WERI-Rb-1 (cell line): Measurements from ENCODE around the gene RASSF8.

Experiments used
- DNase-seq: peaks from one replicate; pipeline ENCODE4 v3.0.0-alpha.2; 2020
- H3K27ac ChIP-seq: fragments of 250-450 bp; sonication (Bioruptor Pico); 2 replicates; pipeline ENCODE4 v1.5.1; 2020; ENCODE audit warnings: mild to moderate bottlenecking, moderate library complexity
- H3K27me3 ChIP-seq: fragments of 250-450 bp; sonication (Bioruptor Pico); 2 replicates; pipeline ENCODE4 v1.5.1; 2021; ENCODE audit warnings: mild to moderate bottlenecking, low read depth, moderate library complexity; ENCODE audit not compliant: insufficient read depth, severe bottlenecking
- H3K36me3 ChIP-seq: fragments of 250-450 bp; sonication (Bioruptor Pico); 2 replicates; pipeline ENCODE4 v1.5.1; 2020; ENCODE audit warnings: mild to moderate bottlenecking, moderate library complexity
- H3K4me3 ChIP-seq: 2 replicates; pipeline ENCODE4 v1.5.1; 2011; ENCODE audit warnings: low read depth, mild to moderate bottlenecking, control low read depth, low read length
- H3K9me3 ChIP-seq: fragments of 250-450 bp; sonication (Bioruptor Pico); 2 replicates; pipeline ENCODE4 v1.5.1; 2021; ENCODE audit warnings: mild to moderate bottlenecking, moderate library complexity; ENCODE audit not compliant: severe bottlenecking
- TF ChIP-seq, protein P1 (sequence below): IDR thresholded peaks from 2 replicates; pipeline ENCODE4 v1.5.1; 2011; ENCODE audit warnings: low read depth, mild to moderate bottlenecking, control low read depth, inconsistent platforms, low read length

The RASSF8 gene

DNA sequence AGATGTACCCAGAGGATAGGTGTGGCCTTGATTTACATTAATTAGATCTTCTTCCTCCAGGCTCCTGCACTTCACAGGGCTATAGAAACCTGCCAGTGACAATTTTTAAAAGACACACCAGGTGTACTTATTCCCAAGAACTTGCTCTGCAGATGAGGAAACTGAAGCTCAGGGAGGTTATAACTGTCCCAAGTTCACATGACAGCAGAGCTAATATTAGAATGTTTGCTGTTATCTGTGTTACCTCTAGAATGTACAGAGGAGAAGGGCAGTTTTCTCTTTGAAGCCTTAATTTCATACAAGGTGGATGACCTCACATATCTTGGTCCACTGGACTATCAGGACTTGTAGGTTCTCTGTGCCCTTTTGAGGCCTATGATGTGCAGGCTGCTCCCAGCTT lies 27.7 kb downstream of the RASSF8 start:
- Histone ChIP-seq H3K36me3 (no peaks in the 10 kb centered on the region; the same call in 1 of the 2 replicates), H3K27me3 (no peaks in the 10 kb centered on the region), H3K4me3 (no peak overlapping the region), H3K27ac (peak overlapping the region; percentile 64), H3K9me3 (no peaks in the 10 kb centered on the region)
- TF ChIP-seq, protein P1, sequence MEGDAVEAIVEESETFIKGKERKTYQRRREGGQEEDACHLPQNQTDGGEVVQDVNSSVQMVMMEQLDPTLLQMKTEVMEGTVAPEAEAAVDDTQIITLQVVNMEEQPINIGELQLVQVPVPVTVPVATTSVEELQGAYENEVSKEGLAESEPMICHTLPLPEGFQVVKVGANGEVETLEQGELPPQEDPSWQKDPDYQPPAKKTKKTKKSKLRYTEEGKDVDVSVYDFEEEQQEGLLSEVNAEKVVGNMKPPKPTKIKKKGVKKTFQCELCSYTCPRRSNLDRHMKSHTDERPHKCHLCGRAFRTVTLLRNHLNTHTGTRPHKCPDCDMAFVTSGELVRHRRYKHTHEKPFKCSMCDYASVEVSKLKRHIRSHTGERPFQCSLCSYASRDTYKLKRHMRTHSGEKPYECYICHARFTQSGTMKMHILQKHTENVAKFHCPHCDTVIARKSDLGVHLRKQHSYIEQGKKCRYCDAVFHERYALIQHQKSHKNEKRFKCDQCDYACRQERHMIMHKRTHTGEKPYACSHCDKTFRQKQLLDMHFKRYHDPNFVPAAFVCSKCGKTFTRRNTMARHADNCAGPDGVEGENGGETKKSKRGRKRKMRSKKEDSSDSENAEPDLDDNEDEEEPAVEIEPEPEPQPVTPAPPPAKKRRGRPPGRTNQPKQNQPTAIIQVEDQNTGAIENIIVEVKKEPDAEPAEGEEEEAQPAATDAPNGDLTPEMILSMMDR, result no peak
- DNase-seq, result no peak

DNA sequence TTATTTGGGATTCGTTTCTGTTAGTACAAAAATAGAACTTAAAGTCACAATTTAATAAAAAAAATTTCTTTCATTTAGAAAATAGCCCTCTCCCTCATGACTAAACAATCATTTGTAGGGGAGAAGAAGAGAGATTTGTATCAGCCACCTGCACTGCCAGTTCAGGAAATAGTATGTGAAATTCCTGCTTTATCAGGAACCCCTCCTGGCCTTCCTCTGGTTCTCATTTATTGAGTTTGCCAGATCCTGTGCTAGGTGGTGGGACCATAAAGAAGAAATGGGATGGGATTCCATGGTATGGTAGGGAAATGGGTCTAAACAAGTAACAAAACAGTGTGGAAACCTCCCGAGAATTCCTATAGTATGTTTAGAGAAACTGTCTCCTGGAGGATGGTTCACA lies 30.0 kb downstream of the RASSF8 start:
- TF ChIP-seq, protein P1, result no peak
- Histone ChIP-seq H3K9me3 (no peaks in the 10 kb centered on the region), H3K4me3 (no peak overlapping the region), H3K36me3 (no peaks in the 10 kb centered on the region; the same call in 1 of the 2 replicates), H3K27me3 (no peaks in the 10 kb centered on the region), H3K27ac (peak overlapping the region; percentile 64)
- no peak for DNase-seq

DNA sequence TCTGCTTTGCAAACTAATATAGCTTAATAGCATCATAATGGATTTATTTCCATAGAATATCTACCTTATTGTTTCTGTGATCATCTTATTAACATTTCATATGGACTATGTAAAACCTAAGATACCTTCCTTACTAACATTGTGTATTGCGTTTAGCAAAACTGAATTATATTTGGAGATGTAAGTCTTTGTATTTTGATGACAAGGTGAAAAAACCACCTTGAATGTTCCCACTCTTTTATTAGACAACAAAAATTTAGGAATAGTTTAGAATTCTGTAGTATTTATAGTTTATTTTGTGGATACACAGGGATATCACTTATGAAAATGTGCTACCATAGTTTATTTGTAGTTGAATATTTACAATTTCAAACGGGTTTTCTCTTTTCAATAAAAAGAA lies 32.0 kb downstream of the RASSF8 start:
- H3K4me3 ChIP-seq, result no peak overlapping the region
- H3K27me3 ChIP-seq, result no peaks in the 10 kb centered on the region
- TF ChIP-seq, protein P1, result no peak
- H3K9me3 ChIP-seq, result no peaks in the 10 kb centered on the region
- DNase-seq, result no peak
- no peak overlapping the region for H3K27ac ChIP-seq
- no peaks in the 10 kb centered on the region; the same call in 1 of the 2 replicates for H3K36me3 ChIP-seq

DNA sequence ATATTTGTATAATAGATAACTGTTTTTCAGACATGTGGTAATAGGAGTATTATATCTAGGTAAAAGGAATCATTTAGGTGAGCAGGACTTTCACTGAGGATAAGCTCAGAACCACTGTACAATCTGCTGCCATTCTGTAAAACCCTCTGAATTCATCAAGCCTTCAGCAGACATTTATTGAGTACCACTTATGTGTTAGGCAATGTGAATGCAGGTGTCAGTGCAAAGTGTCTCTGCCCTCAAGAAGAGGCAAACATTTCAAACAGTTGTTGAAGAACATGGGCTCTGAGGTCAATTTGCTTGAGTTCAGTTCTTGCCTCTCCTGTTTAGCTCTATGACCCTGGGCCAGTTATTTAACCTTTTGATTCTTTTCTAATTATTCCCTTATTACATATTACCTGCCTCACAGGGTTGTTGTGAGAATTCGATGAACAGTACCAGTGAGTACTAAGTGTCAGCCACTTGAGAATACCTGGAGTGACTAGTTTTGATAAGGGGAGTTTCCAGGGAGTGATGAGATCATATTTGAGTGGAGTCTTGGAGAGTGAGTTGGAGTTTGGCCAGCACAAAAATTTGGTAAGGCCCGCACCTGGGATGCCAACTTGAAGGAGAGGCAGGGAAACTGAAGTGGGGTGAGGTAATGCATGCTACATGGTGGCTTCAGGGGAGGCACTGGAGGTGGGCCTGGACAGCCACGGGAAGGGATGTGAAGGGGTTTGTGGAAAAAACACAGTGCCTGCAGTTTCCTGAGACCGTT lies 33.7 kb downstream of the RASSF8 start:
- Histone ChIP-seq H3K36me3 (no peaks in the 10 kb centered on the region; the same call in 1 of the 2 replicates), H3K27me3 (no peaks in the 10 kb centered on the region), H3K4me3 (no peak overlapping the region), H3K27ac (no peak overlapping the region), H3K9me3 (no peaks in the 10 kb centered on the region)
- TF ChIP-seq, protein P1, result no peak
- DNase-seq, result no peak

DNA sequence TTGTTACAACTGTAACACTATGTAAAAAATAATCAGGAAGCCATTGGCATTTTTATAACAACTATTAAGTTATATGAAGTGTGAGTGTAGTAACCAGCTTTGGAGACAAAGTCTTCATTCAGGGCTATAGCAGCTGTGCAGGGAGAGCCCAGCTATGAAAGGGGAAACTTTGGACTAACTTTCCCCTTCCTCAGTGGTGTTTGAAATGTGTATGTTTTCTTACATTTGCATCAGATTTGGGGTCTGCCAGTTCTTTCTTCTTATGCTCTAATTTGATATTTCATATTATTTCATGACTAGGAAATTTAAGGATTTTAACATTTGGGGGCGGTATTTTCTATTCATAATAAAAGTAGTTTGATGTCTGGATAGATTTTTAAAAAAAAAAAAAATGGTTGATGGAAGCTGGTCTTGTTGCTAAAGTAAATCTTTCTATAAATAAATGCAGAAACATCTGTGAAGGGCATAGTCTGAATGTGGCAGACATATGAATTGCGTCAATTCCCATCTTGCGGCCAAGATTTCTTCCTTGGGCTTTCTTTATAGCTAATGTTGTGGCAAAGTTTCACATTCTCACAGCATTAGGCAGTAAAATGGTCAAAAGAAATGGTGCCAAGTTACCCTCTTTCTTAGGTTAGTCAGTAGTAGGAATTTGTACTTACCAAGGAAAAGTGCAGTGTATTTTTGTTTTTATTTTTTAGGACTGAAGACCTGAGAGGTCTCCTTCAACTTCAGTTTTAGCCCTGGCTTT lies 35.6 kb downstream of the RASSF8 start:
- no peak overlapping the region for H3K27ac ChIP-seq
- no peaks in the 10 kb centered on the region; the same call in 1 of the 2 replicates for H3K36me3 ChIP-seq
- H3K4me3 ChIP-seq, result no peak overlapping the region
- H3K27me3 ChIP-seq, result no peaks in the 10 kb centered on the region
- no peak for DNase-seq
- no peaks in the 10 kb centered on the region for H3K9me3 ChIP-seq
- TF ChIP-seq, protein P1, result no peak
